GM19438 (cell line): ENCODE data around the gene KLF13.

Experiments
- ATAC-seq: cut with Tn5 transposase; IDR thresholded peaks from one replicate; pipeline ENCODE4 v1.9.1; 2021; ENCODE audit warnings: low read depth; ENCODE audit not compliant: unreplicated experiment

The KLF13 gene

GRCh38 chr15:31397851-31398661 lies 71.4 kb downstream of the KLF13 start:
- ATAC-seq = no peak

- no peak for ATAC-seq
These were observed 72.2 kb downstream of the KLF13 start for GRCh38 chr15:31398677-31399301.

- ATAC-seq = no peak
These were observed 73.0 kb downstream of the KLF13 start for GRCh38 chr15:31399544-31400171.

- no peak for ATAC-seq
These were observed 73.7 kb downstream of the KLF13 start for GRCh38 chr15:31400222-31400927.

GRCh38 chr15:31401282-31401681 lies 74.6 kb downstream of the KLF13 start:
- ATAC-seq = no peak

- no peak for ATAC-seq
These were observed 75.4 kb downstream of the KLF13 start for GRCh38 chr15:31402003-31402402.

- ATAC-seq = no peak
These were observed 75.9 kb downstream of the KLF13 start for GRCh38 chr15:31402511-31403056.

GRCh38 chr15:31403096-31403495 lies 76.5 kb downstream of the KLF13 start:
- ATAC-seq = no peak

GRCh38 chr15:31403606-31404005 lies 77.0 kb downstream of the KLF13 start:
- ATAC-seq = no peak

- ATAC-seq = no peak
These were observed 77.7 kb downstream of the KLF13 start for GRCh38 chr15:31404345-31404744.

- no peak for ATAC-seq
These were observed 78.7 kb downstream of the KLF13 start for GRCh38 chr15:31405200-31405920.

- no peak for ATAC-seq
These were observed 80.7 kb downstream of the KLF13 start for GRCh38 chr15:31407376-31407775.

- ATAC-seq = no peak
These were observed 81.2 kb downstream of the KLF13 start for GRCh38 chr15:31407851-31408250.

GRCh38 chr15:31408724-31409123 lies 82.1 kb downstream of the KLF13 start:
- no peak for ATAC-seq

- ATAC-seq = no peak
These were observed 82.5 kb downstream of the KLF13 start for GRCh38 chr15:31409171-31409570.

- ATAC-seq = no peak
These were observed 86.2 kb downstream of the KLF13 start for GRCh38 chr15:31412824-31413223.

GRCh38 chr15:31415201-31415600 lies 88.6 kb downstream of the KLF13 start:
- ATAC-seq = no peak

GRCh38 chr15:31419820-31420219 lies 93.2 kb downstream of the KLF13 start:
- no peak for ATAC-seq

GRCh38 chr15:31427411-31427810 lies 100.8 kb downstream of the KLF13 start:
- no peak for ATAC-seq
